BLaER1 treated with 17β-estradiol and CSF1 and Interleukin-3, amounts not matched to agents 10 nM and 100 nM (cell line): ENCODE measurements around the gene CLASP2.

ENCODE experiments used
- H3K27ac ChIP-seq, 11 experiments: shearing (Covaris generic); formaldehyde crosslinking; 2 replicates each; pipeline ENCODE4 v1.8.1; 2022
- H3K27me3 ChIP-seq, 11 experiments: shearing (Covaris generic); formaldehyde crosslinking; 2 replicates each; pipeline ENCODE4 v1.8.1; 2022
- H3K36me3 ChIP-seq, 11 experiments: shearing (Covaris generic); formaldehyde crosslinking; 2 replicates each; pipeline ENCODE4 v1.8.1; 2022
- H3K4me1 ChIP-seq, 10 experiments: shearing (Covaris generic); formaldehyde crosslinking; 2 replicates each; pipeline ENCODE4 v1.8.1; 2022
- H3K4me2 ChIP-seq, 11 experiments: shearing (Covaris generic); formaldehyde crosslinking; 2 replicates each; pipeline ENCODE4 v1.8.1; 2022
- H3K4me3 ChIP-seq, 10 experiments: shearing (Covaris generic); formaldehyde crosslinking; 2 replicates each; pipeline ENCODE4 v1.8.1; 2022
- H3K9ac ChIP-seq, 11 experiments: shearing (Covaris generic); formaldehyde crosslinking; 2 replicates each; pipeline ENCODE4 v1.8.1; 2022
- H3K9me3 ChIP-seq, 11 experiments: shearing (Covaris generic); formaldehyde crosslinking; replicated peaks in 1 of 11; 2 replicates each; pipeline ENCODE4 v1.8.1; 2022
- H4K20me1 ChIP-seq, 11 experiments: shearing (Covaris generic); formaldehyde crosslinking; 2 replicates each; pipeline ENCODE4 v1.8.1; 2022
- Cebpa-rat ChIP-seq, 11 experiments: shearing (Covaris generic); IDR thresholded peaks; 2 replicates each; pipeline ENCODE4 v1.8.1; 2022

CLASP2 gene

DNA sequence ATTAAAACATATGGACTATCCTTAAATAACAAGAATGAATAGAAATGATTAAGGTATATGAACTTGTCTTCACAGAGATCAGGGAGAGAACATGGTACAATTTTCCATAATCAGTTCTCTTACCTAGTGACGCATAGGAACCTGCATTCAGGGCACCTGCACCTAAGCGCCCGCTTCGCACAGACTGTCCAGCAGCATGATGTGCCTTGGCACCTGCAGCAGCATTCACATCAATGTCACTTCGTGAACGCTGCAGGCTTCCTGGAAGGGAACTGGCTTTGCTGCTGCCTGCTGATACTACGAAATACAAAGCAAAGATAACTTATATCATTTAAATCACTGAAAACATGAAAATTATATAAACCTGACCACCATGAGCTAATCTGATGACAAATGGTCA lies 115.2 kb downstream of the CLASP2 start:
- H3K27ac ChIP-seq: no peak overlapping the region
- H3K9ac ChIP-seq: no peak overlapping the region
- no peak overlapping the region for H3K4me3 ChIP-seq
- H3K4me2 ChIP-seq: no peak overlapping the region
- no peaks in the 10 kb centered on the region for H3K4me1 ChIP-seq
- no peaks in the 10 kb centered on the region for H3K27me3 ChIP-seq
- TF ChIP-seq Cebpa-rat (IDR thresholded peaks at IDR 0.05): no peak
- no peaks in the 10 kb centered on the region for H3K9me3 ChIP-seq
- H4K20me1 ChIP-seq: no peaks in the 10 kb centered on the region
- peaks cover 78 to 99% (median 88%) of the 10 kb centered on the region in 11 experiments for H3K36me3 ChIP-seq

DNA sequence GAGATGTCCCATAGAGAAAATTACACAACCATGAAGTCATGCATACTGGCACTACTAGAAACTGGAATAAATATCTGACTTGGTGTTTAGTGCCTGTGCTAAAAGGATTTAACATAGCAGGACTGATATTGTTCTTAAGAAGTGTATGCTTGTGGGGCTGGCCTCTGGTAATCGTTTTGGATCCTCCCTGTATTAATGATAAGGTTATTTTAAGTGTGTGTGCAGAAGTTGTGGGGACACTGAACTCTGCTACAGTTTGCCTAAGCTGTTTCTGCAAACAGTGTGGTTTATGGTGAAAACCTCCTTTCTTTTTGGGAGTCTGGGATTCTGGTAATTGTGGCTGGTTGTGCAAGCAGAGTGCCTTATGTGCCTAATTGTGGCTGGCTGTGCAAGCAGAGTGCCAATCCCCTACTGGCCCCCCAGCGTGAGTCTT lies 120.8 kb downstream of the CLASP2 start:
- Histone ChIP-seq H4K20me1 (no peaks in the 10 kb centered on the region), H3K4me3 (no peak overlapping the region), H3K9ac (no peak overlapping the region), H3K27ac (no peak overlapping the region), H3K27me3 (no peaks in the 10 kb centered on the region), H3K36me3 (peaks cover 33 to 67% (median 53%) of the 10 kb centered on the region in 11 experiments), H3K4me1 (no peaks in the 10 kb centered on the region), H3K4me2 (no peak overlapping the region), H3K9me3 (no peaks in the 10 kb centered on the region)
- TF ChIP-seq Cebpa-rat (IDR thresholded peaks at IDR 0.05): no peak

GRCh38 chr3:33592999-33593398 lies 125.1 kb downstream of the CLASP2 start:
- Histone ChIP-seq H3K27ac (no peak overlapping the region), H4K20me1 (no peaks in the 10 kb centered on the region), H3K4me2 (no peak overlapping the region), H3K4me3 (no peak overlapping the region), H3K4me1 (peaks cover 0 to 7% (median 0%) of the 10 kb centered on the region in 10 experiments; a peak in 4 of 20 replicates), H3K9me3 (no peaks in the 10 kb centered on the region), H3K36me3 (peaks cover 25 to 66% (median 48%) of the 10 kb centered on the region in 11 experiments), H3K9ac (no peak overlapping the region), H3K27me3 (no peaks in the 10 kb centered on the region)
- TF ChIP-seq Cebpa-rat (IDR thresholded peaks at IDR 0.05): no peak

GRCh38 chr3:33590541-33590940 lies 127.5 kb downstream of the CLASP2 start:
- Histone ChIP-seq H3K36me3 (peaks cover 38 to 81% (median 54%) of the 10 kb centered on the region in 11 experiments), H3K4me1 (peaks cover 0 to 7% (median 0%) of the 10 kb centered on the region in 10 experiments; a peak in 4 of 20 replicates)
- TF ChIP-seq Cebpa-rat (IDR thresholded peaks at IDR 0.05): peak in 2 of 11 experiments; percentile 56 to 58; a peak in 4 of 22 replicates

DNA sequence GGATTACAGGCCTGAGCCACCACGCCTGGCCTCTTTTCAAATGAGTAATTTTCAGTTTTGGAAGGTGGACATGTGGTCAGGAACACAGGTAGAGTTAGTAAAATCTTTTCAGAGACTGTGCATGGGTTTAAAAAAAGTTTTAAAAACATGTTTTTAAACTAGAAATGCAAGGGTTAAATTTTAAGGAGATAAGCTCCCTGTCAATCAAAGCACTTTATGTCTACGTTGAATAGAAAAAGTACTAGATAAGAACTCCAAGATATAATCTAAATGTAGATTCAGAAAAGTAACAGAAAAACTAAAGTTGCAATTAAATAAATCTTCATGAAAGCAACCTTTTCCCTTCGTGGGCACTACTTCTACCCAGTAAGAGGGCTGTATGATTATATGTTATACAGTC lies 131.7 kb downstream of the CLASP2 start:
- Histone ChIP-seq H3K27me3 (no peaks in the 10 kb centered on the region), H3K4me1 (peaks cover 0 to 7% (median 0%) of the 10 kb centered on the region in 10 experiments; a peak in 4 of 20 replicates), H3K9me3 (no peaks in the 10 kb centered on the region), H3K4me2 (no peak overlapping the region), H3K4me3 (no peak overlapping the region), H3K27ac (no peak overlapping the region), H3K36me3 (peaks cover 42 to 96% (median 67%) of the 10 kb centered on the region in 11 experiments), H3K9ac (no peak overlapping the region), H4K20me1 (no peaks in the 10 kb centered on the region)
- no peak for TF ChIP-seq Cebpa-rat (IDR thresholded peaks at IDR 0.05)

More at GRCh38 chr3:33590541-33590940, 127.5 kb downstream of the CLASP2 start:
- Histone ChIP-seq H3K9me3 (no peaks in the 10 kb centered on the region), H3K27me3 (no peaks in the 10 kb centered on the region), H3K4me2 (peak overlapping the region in 4 of 11 experiments; percentile 3 to 39 (median 18); a peak in 5 of 22 replicates), H3K4me3 (no peak overlapping the region), H3K9ac (no peak overlapping the region), H4K20me1 (no peaks in the 10 kb centered on the region), H3K27ac (no peak overlapping the region)

- Histone ChIP-seq H3K9ac (no peak overlapping the region), H3K4me3 (no peak overlapping the region), H3K4me2 (no peak overlapping the region), H3K27ac (no peak overlapping the region), H4K20me1 (no peaks in the 10 kb centered on the region), H3K9me3 (no peaks in the 10 kb centered on the region), H3K36me3 (peaks cover 25 to 87% (median 57%) of the 10 kb centered on the region in 11 experiments; a peak in 21 of 22 replicates), H3K27me3 (no peaks in the 10 kb centered on the region), H3K4me1 (no peaks in the 10 kb centered on the region)
- no peak for TF ChIP-seq Cebpa-rat (IDR thresholded peaks at IDR 0.05)
These were observed 135.8 kb downstream of the CLASP2 start for GRCh38 chr3:33582234-33582633.

- Histone ChIP-seq H3K9me3 (no peaks in the 10 kb centered on the region), H3K27ac (no peak overlapping the region), H3K4me2 (no peak overlapping the region), H4K20me1 (no peaks in the 10 kb centered on the region), H3K36me3 (peaks cover 22 to 87% (median 54%) of the 10 kb centered on the region in 11 experiments; a peak in 21 of 22 replicates), H3K4me3 (no peak overlapping the region), H3K9ac (no peak overlapping the region), H3K27me3 (no peaks in the 10 kb centered on the region), H3K4me1 (no peaks in the 10 kb centered on the region)
- TF ChIP-seq Cebpa-rat (IDR thresholded peaks at IDR 0.05): no peak
These were observed 136.4 kb downstream of the CLASP2 start for GRCh38 chr3:33581666-33582065.

DNA sequence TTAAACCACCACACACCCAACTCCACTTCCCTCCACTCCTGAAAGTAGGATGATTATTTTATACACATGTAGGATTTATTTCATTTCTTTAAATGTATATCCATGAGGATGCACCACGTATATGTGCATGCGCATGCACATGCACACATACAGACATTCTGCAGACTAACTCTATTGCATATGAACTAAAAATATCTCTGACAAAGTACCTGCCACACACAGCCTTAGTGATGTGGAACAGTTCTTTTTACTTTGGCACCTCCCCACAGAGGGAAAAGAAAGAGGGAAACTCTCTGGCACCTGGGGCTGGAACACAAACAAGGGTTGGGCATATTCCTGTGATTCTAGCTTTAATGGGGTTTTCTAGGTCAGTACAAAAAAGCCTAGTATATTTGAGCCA lies 138.2 kb downstream of the CLASP2 start:
- no peak overlapping the region for H3K4me3 ChIP-seq
- no peak overlapping the region for H3K27ac ChIP-seq
- no peak overlapping the region for H3K9ac ChIP-seq
- H3K4me1 ChIP-seq: peaks cover 0 to 13% (median 0%) of the 10 kb centered on the region in 10 experiments; a peak in 7 of 20 replicates
- no peaks in the 10 kb centered on the region for H3K27me3 ChIP-seq
- H3K9me3 ChIP-seq: no peaks in the 10 kb centered on the region
- peaks cover 23 to 84% (median 60%) of the 10 kb centered on the region in 11 experiments; a peak in 21 of 22 replicates for H3K36me3 ChIP-seq
- no peak for TF ChIP-seq Cebpa-rat (IDR thresholded peaks at IDR 0.05)
- no peaks in the 10 kb centered on the region for H4K20me1 ChIP-seq
- no peak overlapping the region for H3K4me2 ChIP-seq

DNA sequence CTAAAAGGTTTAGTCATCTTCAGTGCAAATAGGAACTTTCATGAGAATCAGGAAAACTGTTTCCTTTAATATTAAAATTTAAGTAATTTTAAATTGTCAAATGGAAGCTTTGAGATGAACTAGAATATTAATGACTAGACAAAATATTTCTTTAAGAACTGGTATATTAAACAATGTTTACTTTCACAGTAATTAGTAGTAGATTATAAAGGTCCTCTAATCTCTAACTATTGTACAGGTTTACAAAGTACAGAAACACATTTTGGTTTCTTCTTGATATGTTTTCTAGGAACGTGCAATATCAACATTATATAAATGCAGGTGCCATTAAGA lies 138.9 kb downstream of the CLASP2 start:
- H3K9me3 ChIP-seq: no peaks in the 10 kb centered on the region
- no peak overlapping the region for H3K27ac ChIP-seq
- peaks cover 0 to 16% (median 0%) of the 10 kb centered on the region in 10 experiments; a peak in 7 of 20 replicates for H3K4me1 ChIP-seq
- H3K9ac ChIP-seq: no peak overlapping the region
- peaks cover 23 to 84% (median 55%) of the 10 kb centered on the region in 11 experiments; a peak in 21 of 22 replicates for H3K36me3 ChIP-seq
- TF ChIP-seq Cebpa-rat (IDR thresholded peaks at IDR 0.05): no peak
- no peak overlapping the region for H3K4me3 ChIP-seq
- no peak overlapping the region for H3K4me2 ChIP-seq
- no peaks in the 10 kb centered on the region for H4K20me1 ChIP-seq
- H3K27me3 ChIP-seq: no peaks in the 10 kb centered on the region
